ENCODE data around the gene ICAM1.

Gene ICAM1

GRCh38 chr19:10266706-10267105 lies 4.2 kb upstream of the ICAM1 start:
- no peak for TF ChIP-seq CTCF (IDR thresholded peaks at IDR 0.05; ENCODE audit: low read depth, low read length, missing control alignments)
- no peak for DNase-seq (ENCODE audit: extremely low read depth, low read depth)
- H3K4me3 ChIP-seq (replicated peaks; ENCODE audit: low read depth, low read length), result no peak overlapping the region

DNA sequence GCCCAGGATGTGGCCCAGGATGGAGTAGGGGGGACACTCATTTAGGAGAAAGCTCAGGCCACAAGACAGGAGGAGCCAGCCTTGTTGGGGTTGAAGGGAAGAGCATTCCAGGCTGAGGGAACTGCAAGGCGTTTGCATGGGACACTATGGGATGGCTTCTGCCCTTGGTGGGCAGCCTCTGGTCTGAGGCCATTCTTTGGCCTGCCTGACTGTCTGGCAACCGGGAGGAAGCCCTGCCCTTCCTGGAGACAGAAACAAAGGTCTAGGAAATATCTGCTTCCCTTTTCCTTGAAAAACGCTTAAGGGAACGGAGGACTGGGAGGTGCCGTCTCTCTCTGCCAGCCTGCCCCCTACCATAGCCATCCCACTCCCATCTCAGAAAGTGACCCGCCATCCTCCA lies 2.8 kb upstream of the ICAM1 start:
- H3K4me3 ChIP-seq (replicated peaks; ENCODE audit: low read depth, low read length), result no peak overlapping the region
- DNase-seq (ENCODE audit: extremely low read depth, low read depth), result no peak
- no peak for TF ChIP-seq CTCF (IDR thresholded peaks at IDR 0.05; ENCODE audit: low read depth, low read length, missing control alignments)

- peak; percentile 87 for TF ChIP-seq CTCF (IDR thresholded peaks at IDR 0.05; ENCODE audit: low read depth, low read length, missing control alignments)
- DNase-seq (ENCODE audit: extremely low read depth, low read depth), result no peak
- no peak overlapping the region for H3K4me3 ChIP-seq (replicated peaks; ENCODE audit: low read depth, low read length)
Observed at GRCh38 chr19:10269333-10270179, 1.4 kb upstream of the ICAM1 start.

GRCh38 chr19:10270180-10270615 lies 722 bp upstream of the ICAM1 start:
- no peak for TF ChIP-seq CTCF (IDR thresholded peaks at IDR 0.05; ENCODE audit: low read depth, low read length, missing control alignments)
- no peak overlapping the region for H3K4me3 ChIP-seq (replicated peaks; ENCODE audit: low read depth, low read length)
- DNase-seq (ENCODE audit: extremely low read depth, low read depth), result no peak

DNA sequence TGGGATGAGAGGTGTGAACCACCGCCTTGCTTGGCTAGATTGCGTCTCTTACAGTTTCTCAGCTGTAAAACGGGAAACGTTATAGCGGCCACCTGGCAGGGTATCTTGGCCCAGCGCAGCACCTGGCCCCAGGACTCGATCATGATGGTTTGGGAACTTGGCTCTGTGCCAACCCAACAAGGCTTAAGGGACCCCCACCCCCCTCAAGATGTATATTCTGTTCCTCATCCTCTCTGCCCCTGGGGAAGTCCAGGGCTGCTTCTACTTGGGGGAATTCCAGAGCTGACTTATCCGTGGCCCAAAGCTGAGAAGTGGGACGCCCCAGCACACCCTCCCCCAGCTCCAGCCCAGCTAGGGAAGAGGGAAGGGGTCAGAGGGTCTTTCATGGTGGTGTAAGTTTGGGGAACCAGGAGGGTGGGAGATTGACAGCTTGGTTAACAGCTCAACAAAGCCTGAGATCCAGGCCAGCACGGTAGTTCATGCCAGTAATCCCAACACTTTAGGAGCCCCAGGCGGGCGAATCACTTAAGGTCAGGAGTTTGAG lies 695 bp downstream of the ICAM1 start:
- peak overlapping the region; percentile 32 for H3K4me3 ChIP-seq (replicated peaks; ENCODE audit: low read depth, low read length)
- DNase-seq (ENCODE audit: extremely low read depth, low read depth), result no peak
- no peak for TF ChIP-seq CTCF (IDR thresholded peaks at IDR 0.05; ENCODE audit: low read depth, low read length, missing control alignments)

DNA sequence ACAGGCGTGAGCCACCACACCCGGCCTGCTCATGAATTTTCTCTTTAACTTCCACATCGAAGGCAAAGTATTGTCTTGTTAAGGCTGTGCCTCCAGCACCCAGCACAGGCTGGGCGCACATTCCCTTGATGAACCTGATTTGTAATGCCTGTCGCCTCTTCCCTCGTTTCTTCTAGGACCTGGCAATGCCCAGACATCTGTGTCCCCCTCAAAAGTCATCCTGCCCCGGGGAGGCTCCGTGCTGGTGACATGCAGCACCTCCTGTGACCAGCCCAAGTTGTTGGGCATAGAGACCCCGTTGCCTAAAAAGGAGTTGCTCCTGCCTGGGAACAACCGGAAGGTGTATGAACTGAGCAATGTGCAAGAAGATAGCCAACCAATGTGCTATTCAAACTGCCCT lies 3.7 kb downstream of the ICAM1 start:
- TF ChIP-seq CTCF (IDR thresholded peaks at IDR 0.05; ENCODE audit: low read depth, low read length, missing control alignments), result no peak
- DNase-seq (ENCODE audit: extremely low read depth, low read depth), result no peak
- no peak overlapping the region for H3K4me3 ChIP-seq (replicated peaks; ENCODE audit: low read depth, low read length)

Data from HFF-Myc (cell line).